H9 (cell line): ENCODE data around the gene PRRC2B. TPM values are rescaled to one million over a fixed set of nuclear protein-coding genes. Genes with fewer than 3 reads are reported as not detected.

ENCODE experiments used
- DNase-seq: peaks from one replicate; pipeline ENCODE4 v3.0.0-alpha.2; 2017
- H2AFZ ChIP-seq: one replicate; pipeline ENCODE4 v1.6.1; 2013; ENCODE audit warnings: mild to moderate bottlenecking, low read length, control low read depth, moderate library complexity
- H2AK5ac ChIP-seq: 2 replicates; pipeline ENCODE4 v1.6.1; 2013; ENCODE audit warnings: low read length, control low read depth, mixed read lengths; ENCODE audit not compliant: insufficient read length
- H2BK120ac ChIP-seq: one replicate; pipeline ENCODE4 v1.6.1; 2013; ENCODE audit warnings: low read depth, mild to moderate bottlenecking, low read length, control low read depth, inconsistent platforms; ENCODE audit not compliant: poor library complexity, severe bottlenecking
- H2BK12ac ChIP-seq: 2 replicates; pipeline ENCODE4 v1.6.1; 2013; ENCODE audit warnings: low read length, control low read depth, mixed read lengths, low read depth; ENCODE audit not compliant: insufficient read length
- H2BK15ac ChIP-seq: 2 replicates; pipeline ENCODE4 v1.6.1; 2013; ENCODE audit warnings: low read depth, low read length, control low read depth
- H2BK20ac ChIP-seq: one replicate; pipeline ENCODE4 v1.6.1; 2013; ENCODE audit warnings: low read depth, mild to moderate bottlenecking, low read length, control low read depth, inconsistent platforms; ENCODE audit not compliant: poor library complexity, severe bottlenecking
- H2BK5ac ChIP-seq: 2 replicates; pipeline ENCODE4 v1.6.1; 2013; ENCODE audit warnings: low read length, control low read depth, mixed read lengths; ENCODE audit not compliant: insufficient read length
- H3K14ac ChIP-seq: 2 replicates; pipeline ENCODE4 v1.6.1; 2013; ENCODE audit warnings: low read length, control low read depth; ENCODE audit not compliant: insufficient read depth
- H3K18ac ChIP-seq: 2 replicates; pipeline ENCODE4 v1.6.1; 2013; ENCODE audit warnings: low read depth, mild to moderate bottlenecking, mixed read lengths, low read length, control low read depth; ENCODE audit not compliant: insufficient read length
- H3K23ac ChIP-seq: 2 replicates; pipeline ENCODE4 v1.6.1; 2013; ENCODE audit warnings: low read length, control low read depth, mixed read lengths, low read depth; ENCODE audit not compliant: insufficient read length
- H3K23me2 ChIP-seq: 2 replicates; pipeline ENCODE4 v1.6.1; 2013; ENCODE audit warnings: low read depth, mild to moderate bottlenecking, mixed read lengths, low read length, control low read depth; ENCODE audit not compliant: insufficient read length, poor library complexity, severe bottlenecking
- H3K27ac ChIP-seq: 2 replicates; pipeline ENCODE4 v1.5.1; 2013; ENCODE audit warnings: low read length, control low read depth, mixed read lengths, low read depth; ENCODE audit not compliant: insufficient read length
- H3K27me3 ChIP-seq: 2 replicates; pipeline ENCODE4 v1.6.1; 2013; ENCODE audit warnings: low read length, control low read depth, inconsistent platforms; ENCODE audit not compliant: insufficient read depth
- H3K4ac ChIP-seq: 2 replicates; pipeline ENCODE4 v1.6.1; 2013; ENCODE audit warnings: low read depth, mild to moderate bottlenecking, control low read depth, inconsistent platforms, low read length, moderate library complexity
- H3K4me1 ChIP-seq: 2 replicates; pipeline ENCODE4 v1.6.1; 2013; ENCODE audit warnings: low read length, control low read depth, inconsistent platforms; ENCODE audit not compliant: insufficient read depth
- H3K4me2 ChIP-seq: 2 replicates; pipeline ENCODE4 v1.6.1; 2013; ENCODE audit warnings: low read length, control low read depth, mixed read lengths; ENCODE audit not compliant: insufficient read length, insufficient read depth
- H3K56ac ChIP-seq: 2 replicates; pipeline ENCODE4 v1.6.1; 2013; ENCODE audit warnings: low read depth, mild to moderate bottlenecking, mixed read lengths, low read length, control low read depth; ENCODE audit not compliant: insufficient read length
- H3K79me1 ChIP-seq: 2 replicates; pipeline ENCODE4 v1.6.1; 2013; ENCODE audit warnings: low read depth, mild to moderate bottlenecking, moderate library complexity, low read length, control low read depth, inconsistent platforms; ENCODE audit not compliant: insufficient read depth, poor library complexity, severe bottlenecking
- H3K79me2 ChIP-seq: 2 replicates; pipeline ENCODE4 v1.6.1; 2013; ENCODE audit warnings: low read length, control low read depth, inconsistent platforms; ENCODE audit not compliant: insufficient read depth
- H3K9ac ChIP-seq: 2 replicates; pipeline ENCODE4 v1.6.1; 2013; ENCODE audit warnings: low read length, control low read depth, mixed read lengths; ENCODE audit not compliant: insufficient read length; ENCODE audit errors: extremely low read depth
- H3K9me3 ChIP-seq: one replicate; pipeline ENCODE4 v1.6.1; 2013; ENCODE audit warnings: low read depth, low read length, inconsistent platforms; ENCODE audit not compliant: control insufficient read depth
- H3T11ph ChIP-seq: one replicate; pipeline ENCODE4 v1.6.1; 2013; ENCODE audit warnings: mild to moderate bottlenecking, low read length, control low read depth, inconsistent platforms
- H4K20me1 ChIP-seq: one replicate; pipeline ENCODE4 v1.6.1; 2013; ENCODE audit not compliant: control insufficient read depth, insufficient read length, insufficient read depth
- H4K5ac ChIP-seq: 2 replicates; pipeline ENCODE4 v1.6.1; 2013; ENCODE audit warnings: low read depth, mild to moderate bottlenecking, mixed read lengths, low read length, control low read depth; ENCODE audit not compliant: insufficient read length
- H4K8ac ChIP-seq: replicated peaks from 2 replicates; pipeline ENCODE4 v1.6.1; 2013; ENCODE audit warnings: low read length, control low read depth, mixed read lengths, low read depth; ENCODE audit not compliant: insufficient read length
- H4K91ac ChIP-seq: 2 replicates; pipeline ENCODE4 v1.6.1; 2013; ENCODE audit warnings: low read depth, mild to moderate bottlenecking, moderate library complexity, mixed read lengths, low read length, control low read depth; ENCODE audit not compliant: insufficient read length
- H3K27ac Mint-ChIP-seq, 3 experiments: 2 replicates in 2 of 3; 3 replicates in 1 of 3; pipeline ENCODE4 v1.8.0; 2020 to 2021; ENCODE audit warnings: mixed read lengths in 3 of 3, mild to moderate bottlenecking in 1 of 3, moderate library complexity in 1 of 3
- H3K27me3 Mint-ChIP-seq: 2 replicates; pipeline ENCODE4 v1.8.0; 2021; ENCODE audit warnings: low read depth, mild to moderate bottlenecking, moderate library complexity, mixed read lengths
- H3K36me3 Mint-ChIP-seq, 3 experiments: 2 replicates in 2 of 3; 3 replicates in 1 of 3; pipeline ENCODE4 v1.8.0; 2020 to 2021; ENCODE audit warnings: low read depth in 3 of 3, mixed read lengths in 3 of 3; ENCODE audit not compliant: insufficient read depth in 1 of 3
- H3K4me1 Mint-ChIP-seq, 2 experiments: 2 replicates each; pipeline ENCODE4 v1.8.0; 2020; ENCODE audit warnings: mixed read lengths in 2 of 2
- H3K4me3 Mint-ChIP-seq, 2 experiments: 2 replicates in 1 of 2; 3 replicates in 1 of 2; pipeline ENCODE4 v1.8.0; 2020 to 2021; ENCODE audit warnings: mild to moderate bottlenecking in 2 of 2, mixed read lengths in 2 of 2, moderate library complexity in 1 of 2
- H3K9me3 Mint-ChIP-seq, 2 experiments: 2 replicates in 1 of 2; 3 replicates in 1 of 2; pipeline ENCODE4 v1.8.0; 2020; ENCODE audit warnings: mild to moderate bottlenecking in 2 of 2, mixed read lengths in 2 of 2, moderate library complexity in 1 of 2
- WGBS: extraction: QIAGEN DNeasy Blood & Tissue Kit; methylation state at CpG from one replicate; pipeline ENCODE4 v1.1.7; 2013; ENCODE audit warnings: missing lambda C conversion rate, low lambda C conversion rate, mixed read lengths; ENCODE audit not compliant: insufficient read length; ENCODE audit errors: extremely low coverage; 5-methylcytosine and 5-hydroxymethylcytosine counted together
- total RNA-seq: library from RNA; stranded (reverse); gene quantifications from 2 replicates; pipeline ENCODE4 v1.2.1, GENCODE V29; 2021
- TF ChIP-seq, protein P1 (sequence below): fragments of 200-600 bp; sonication (generic); conservative IDR thresholded peaks from 3 replicates; pipeline ENCODE4 v1.8.0; 2021; ENCODE audit warnings: antibody characterized with exemption, mild to moderate bottlenecking

PRRC2B gene
- total RNA-seq, 1 experiment from 2014 or later = 251 TPM

DNA sequence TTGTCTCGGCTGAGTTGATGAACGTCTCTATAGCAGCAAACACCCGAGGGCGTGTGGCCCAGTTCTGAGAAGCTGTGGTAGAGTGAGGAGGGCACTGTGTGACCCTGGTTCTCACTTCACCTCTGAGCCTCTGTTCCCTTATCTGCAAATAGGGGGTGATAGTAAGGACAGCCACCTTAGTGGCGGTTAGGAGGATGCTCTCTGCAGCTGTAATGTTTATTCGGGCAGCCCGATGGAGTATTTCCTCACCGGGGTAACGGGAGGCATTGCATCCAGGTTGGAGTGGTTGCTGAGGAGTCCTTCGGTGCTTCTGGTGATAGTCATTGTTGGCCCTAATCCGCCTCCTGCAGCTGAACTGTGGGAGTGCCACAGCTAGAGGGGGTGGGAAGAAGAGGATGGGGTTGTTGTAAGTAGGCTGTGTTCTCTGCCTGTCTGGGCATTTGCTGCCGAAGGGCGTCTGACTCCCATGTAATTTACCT is 13.9 kb downstream of the PRRC2B start:
- Histone ChIP-seq H3K27me3 (no peaks in the 10 kb centered on the region), H3K23ac (no peak overlapping the region), H3K4ac (no peak overlapping the region), H2AFZ (no peak overlapping the region), H3T11ph (no peak overlapping the region), H4K8ac (no peak overlapping the region), H3K9ac (no peak overlapping the region), H3K79me2 (peaks cover 81% of the 10 kb centered on the region), H4K91ac (no peak overlapping the region), H3K4me1 (peaks cover 30% of the 10 kb centered on the region), H4K5ac (no peak overlapping the region), H2BK12ac (no peak overlapping the region), H3K4me2 (peak overlapping the region; percentile 25), H3K27ac (no peak overlapping the region), H3K23me2 (peaks cover 5% of the 10 kb centered on the region), H3K18ac (no peak overlapping the region), H3K14ac (no peak overlapping the region), H2BK15ac (no peak overlapping the region), H3K79me1 (no peaks in the 10 kb centered on the region), H3K9me3 (no peaks in the 10 kb centered on the region), H4K20me1 (no peaks in the 10 kb centered on the region), H2BK5ac (no peak overlapping the region), H3K56ac (no peak overlapping the region), H2BK20ac (no peak overlapping the region), H2BK120ac (no peak overlapping the region), H2AK5ac (no peak overlapping the region)
- Mint-ChIP-seq H3K4me1 (peaks cover 82 to 88% of the 10 kb centered on the region in 2 experiments), H3K4me3 (peak overlapping the region; percentile 41 to 69), H3K27me3 (no peaks in the 10 kb centered on the region), H3K27ac (peak overlapping the region; percentile 93 to 99 (median 98)), H3K9me3 (no peaks in the 10 kb centered on the region; a peak in 1 of 5 replicates), H3K36me3 (peaks cover 19 to 24% (median 20%) of the 10 kb centered on the region in 3 experiments; a peak in 6 of 7 replicates)
- DNase-seq = peak; percentile 85
- WGBS = no CpG with 5 or more reads among the region's 13 CpGs
- TF ChIP-seq, protein P1, sequence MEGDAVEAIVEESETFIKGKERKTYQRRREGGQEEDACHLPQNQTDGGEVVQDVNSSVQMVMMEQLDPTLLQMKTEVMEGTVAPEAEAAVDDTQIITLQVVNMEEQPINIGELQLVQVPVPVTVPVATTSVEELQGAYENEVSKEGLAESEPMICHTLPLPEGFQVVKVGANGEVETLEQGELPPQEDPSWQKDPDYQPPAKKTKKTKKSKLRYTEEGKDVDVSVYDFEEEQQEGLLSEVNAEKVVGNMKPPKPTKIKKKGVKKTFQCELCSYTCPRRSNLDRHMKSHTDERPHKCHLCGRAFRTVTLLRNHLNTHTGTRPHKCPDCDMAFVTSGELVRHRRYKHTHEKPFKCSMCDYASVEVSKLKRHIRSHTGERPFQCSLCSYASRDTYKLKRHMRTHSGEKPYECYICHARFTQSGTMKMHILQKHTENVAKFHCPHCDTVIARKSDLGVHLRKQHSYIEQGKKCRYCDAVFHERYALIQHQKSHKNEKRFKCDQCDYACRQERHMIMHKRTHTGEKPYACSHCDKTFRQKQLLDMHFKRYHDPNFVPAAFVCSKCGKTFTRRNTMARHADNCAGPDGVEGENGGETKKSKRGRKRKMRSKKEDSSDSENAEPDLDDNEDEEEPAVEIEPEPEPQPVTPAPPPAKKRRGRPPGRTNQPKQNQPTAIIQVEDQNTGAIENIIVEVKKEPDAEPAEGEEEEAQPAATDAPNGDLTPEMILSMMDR = peak; percentile 61
